GM10847 (cell line): ENCODE measurements around the gene STK11IP.

Experiments
- POLR2A ChIP-seq: IDR thresholded peaks from 2 replicates; pipeline ENCODE4 v1.6.1; 2011; ENCODE audit not compliant: insufficient read length; ENCODE audit errors: extremely low read depth

Gene STK11IP

GRCh38 chr2:219641390-219642068 lies 43.9 kb downstream of the STK11IP start:
- TF ChIP-seq POLR2A = no peak

GRCh38 chr2:219642069-219642454 lies 44.4 kb downstream of the STK11IP start:
- TF ChIP-seq POLR2A = no peak

DNA sequence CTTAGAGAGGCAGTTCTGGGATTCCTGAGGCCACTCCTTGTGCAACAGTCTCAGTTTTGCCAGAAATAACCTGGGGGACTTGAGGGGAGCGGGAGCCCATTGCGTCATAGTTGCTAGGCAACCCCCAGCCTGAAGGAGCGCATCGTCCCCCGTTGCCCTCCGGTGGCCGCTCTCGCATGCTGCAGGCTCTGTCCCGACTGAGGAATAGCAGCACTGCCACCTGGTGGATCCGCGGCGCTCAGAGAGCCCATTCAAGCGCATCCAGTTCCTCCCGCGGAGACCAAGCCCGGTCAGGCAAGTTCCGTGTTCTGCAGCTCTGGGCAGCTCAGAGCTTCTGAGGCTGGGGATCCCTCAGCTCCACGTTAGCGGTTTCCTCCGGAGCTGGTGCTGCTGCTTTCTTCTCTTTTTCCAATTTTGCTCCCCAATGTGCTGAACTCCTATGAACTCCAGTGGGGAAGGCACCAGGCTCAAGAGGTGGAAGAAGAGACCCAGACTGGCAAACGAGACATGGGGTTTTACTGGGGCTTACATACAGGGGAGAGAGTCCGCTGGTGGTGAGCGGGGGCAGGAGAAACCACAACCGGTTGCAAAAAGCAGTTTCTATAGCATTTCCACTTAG lies 44.9 kb downstream of the STK11IP start:
- no peak for TF ChIP-seq POLR2A

GRCh38 chr2:219643084-219643473 lies 45.4 kb downstream of the STK11IP start:
- no peak for TF ChIP-seq POLR2A

DNA sequence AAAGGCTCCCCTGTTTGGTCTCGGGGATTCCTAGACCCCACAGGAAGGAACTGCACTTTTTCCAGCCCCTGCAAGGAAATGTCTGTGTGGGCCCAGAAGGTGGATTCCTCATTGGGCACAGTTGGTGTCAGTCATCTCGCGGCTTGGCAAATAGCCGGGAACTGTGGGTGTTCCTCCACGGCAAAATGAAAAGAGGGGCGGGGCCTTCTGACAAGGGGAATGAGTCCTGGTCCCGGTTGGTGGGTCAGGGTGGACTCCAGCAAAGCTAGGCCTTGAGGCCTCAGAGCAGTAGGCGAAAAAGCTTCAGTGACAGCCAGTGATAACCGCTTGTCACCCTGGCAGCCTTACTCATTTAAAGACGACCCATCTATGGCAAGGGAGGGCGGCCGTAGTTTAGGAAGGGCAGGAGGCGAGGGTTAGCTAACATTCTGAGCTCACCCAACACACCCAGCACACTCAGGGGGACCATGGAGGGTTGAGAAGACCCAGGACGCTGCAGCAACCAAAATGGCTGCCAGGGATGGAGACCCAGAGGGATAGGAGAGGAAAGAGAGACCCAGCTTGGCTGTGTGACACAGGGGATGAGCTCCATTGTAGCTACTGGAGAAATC lies 46.2 kb downstream of the STK11IP start:
- no peak for TF ChIP-seq POLR2A

DNA sequence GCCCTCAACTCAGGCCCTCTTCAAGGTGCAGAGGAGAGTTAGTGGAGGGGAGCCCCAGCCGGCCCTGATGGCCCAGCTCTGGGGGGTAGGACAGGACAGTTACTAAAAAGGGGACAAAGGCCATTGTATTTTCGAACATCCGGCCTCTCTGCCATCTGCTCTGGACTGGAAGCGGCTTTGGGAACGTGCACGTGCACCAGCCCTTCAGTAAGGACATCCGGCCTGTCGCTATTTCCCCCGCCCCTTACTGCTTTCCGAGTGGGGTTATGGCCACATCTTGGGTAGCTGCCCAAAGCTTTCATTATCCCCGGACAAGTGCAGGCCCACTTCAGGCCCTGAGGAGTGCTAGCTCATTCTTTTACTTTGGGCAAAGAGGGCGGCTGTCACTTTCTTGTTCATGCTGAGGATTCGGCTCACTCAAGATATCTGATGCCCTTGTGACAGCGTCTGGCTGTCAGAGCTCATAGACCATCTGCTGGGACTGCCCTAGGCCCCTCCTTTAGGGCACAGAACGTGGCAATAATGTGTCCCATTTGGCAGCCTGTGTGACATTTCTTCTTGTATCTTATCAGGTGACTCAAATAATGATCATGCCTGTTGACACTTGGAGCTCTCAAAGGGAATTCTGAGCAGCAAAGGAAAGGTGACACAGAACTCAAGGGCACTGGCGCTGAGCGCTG lies 47.3 kb downstream of the STK11IP start:
- no peak for TF ChIP-seq POLR2A

GRCh38 chr2:219645631-219646527 lies 48.2 kb downstream of the STK11IP start:
- TF ChIP-seq POLR2A = no peak

- TF ChIP-seq POLR2A = no peak
Measured at GRCh38 chr2:219648176-219648575, 50.5 kb downstream of the STK11IP start.

GRCh38 chr2:219648963-219649362 lies 51.3 kb downstream of the STK11IP start:
- TF ChIP-seq POLR2A = no peak

DNA sequence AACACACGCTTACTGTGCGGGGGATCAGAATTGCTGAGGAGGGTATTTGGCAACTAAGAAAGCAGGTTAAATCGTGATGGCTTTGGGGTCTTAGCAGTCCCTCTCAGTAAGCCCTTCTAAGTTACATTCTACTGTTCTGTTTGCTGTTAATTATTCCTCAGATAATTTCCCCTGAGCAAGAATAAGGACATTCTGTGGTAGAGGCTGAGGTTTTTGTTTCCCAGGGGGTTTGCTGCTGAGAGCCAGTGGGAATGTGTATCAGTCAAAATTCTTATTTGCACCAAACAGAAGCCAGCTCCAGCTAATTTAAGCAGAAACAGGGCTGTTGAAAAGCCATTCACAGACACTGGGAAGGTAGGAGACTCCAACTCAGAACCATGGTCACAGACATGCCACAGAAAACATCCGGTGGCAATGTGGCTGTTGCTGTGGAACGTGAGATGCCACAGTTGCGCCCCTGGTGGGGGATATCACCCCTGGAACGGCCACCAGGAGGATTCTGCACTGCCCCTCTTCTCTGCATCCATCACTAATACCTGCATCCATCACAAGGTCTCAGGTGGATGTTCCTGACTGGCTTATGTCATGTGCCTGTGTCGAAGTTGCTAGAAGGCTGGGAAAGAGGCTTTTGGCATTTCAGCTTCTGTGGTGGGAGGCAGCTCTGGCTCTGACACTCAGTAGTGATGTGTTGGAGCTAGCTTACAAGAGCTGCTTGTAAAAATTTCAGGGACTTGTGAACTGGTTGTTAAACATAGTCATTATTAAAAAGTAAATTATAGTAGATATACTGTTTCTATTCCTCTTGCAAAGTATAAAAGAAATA lies 53.0 kb downstream of the STK11IP start:
- no peak for TF ChIP-seq POLR2A

DNA sequence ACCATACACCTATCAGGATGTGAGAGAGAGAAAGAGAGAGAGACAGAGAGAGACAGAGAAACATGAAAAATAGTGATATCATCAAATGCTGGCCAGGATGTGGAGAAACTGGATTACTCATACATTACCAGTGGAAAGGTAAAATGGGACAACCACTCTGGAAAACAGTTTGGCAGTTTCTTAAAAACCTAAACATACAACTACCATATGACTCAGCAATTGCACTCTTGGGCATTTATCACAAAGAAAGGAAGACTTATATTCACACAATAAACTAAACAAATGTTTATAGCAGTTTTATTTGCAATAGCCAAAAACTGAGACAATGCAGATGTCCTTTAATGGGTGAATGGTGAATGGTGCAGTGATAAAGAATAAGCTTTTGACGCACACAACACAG lies 58.9 kb downstream of the STK11IP start:
- TF ChIP-seq POLR2A = no peak

DNA sequence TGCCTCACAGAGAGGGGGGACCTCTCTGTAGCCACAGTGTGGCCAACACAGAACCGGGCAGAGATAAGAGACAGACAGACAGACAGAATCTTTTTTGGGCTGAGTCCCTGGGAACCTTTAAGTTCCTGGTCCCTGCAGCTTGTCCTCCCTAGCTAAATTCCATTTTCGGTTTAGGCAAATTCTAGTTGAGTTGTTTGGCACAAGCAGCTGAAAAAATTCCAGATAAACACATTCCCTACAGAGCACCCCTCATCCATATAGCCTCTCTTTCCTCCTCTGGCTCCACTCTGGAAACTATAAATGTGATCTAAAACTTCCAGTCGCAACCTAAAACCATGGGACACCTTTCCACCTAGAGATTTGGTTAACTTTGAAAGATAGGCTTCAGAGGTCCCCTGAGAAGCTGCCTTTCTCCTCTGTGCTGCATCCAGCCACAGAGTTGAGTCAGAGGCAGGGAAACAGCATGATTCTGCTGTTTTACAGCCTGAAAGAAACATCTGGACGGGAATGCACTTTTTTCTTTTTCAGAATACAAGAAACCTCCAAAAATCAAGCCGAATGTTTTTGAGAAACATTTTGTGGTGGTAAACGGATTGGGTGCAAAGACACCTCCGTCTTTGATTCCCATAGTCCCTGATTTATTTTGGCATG lies 60.7 kb downstream of the STK11IP start:
- TF ChIP-seq POLR2A = no peak

GRCh38 chr2:219658874-219659273 lies 61.2 kb downstream of the STK11IP start:
- no peak for TF ChIP-seq POLR2A
